Fibroblast of the aortic adventitia (primary cell): Measurements from ENCODE around the gene NDUFAF2. TPM values are rescaled to one million over a fixed set of nuclear protein-coding genes. Genes with fewer than 3 reads are reported as not detected.

Source experiments
- DNase-seq: peaks from one replicate; pipeline ENCODE4 v3.0.0-alpha.2; 2010; ENCODE audit warnings: low read depth
- H3K4me3 ChIP-seq: 2 replicates; pipeline ENCODE4 v1.5.1; 2011; ENCODE audit warnings: low read depth, mild to moderate bottlenecking, control low read depth, low read length, moderate library complexity
- CTCF ChIP-seq: IDR thresholded peaks from 2 replicates; pipeline ENCODE4 v1.5.1; 2011; ENCODE audit warnings: mild to moderate bottlenecking, low read length, control low read depth, inconsistent platforms; ENCODE audit not compliant: insufficient read depth
- total RNA-seq: library from RNA; depleted of rRNA; stranded (reverse); fragments of >200 nt; gene quantifications from 2 replicates; pipeline ENCODE4 v1.2.3, GENCODE V29; 2012; ENCODE audit warnings: low replicate concordance

The NDUFAF2 gene
- total RNA-seq, 1 donor, result 50.8 TPM

- H3K4me3 ChIP-seq, result no peak overlapping the region
- no peak for TF ChIP-seq CTCF
- no peak for DNase-seq
Measured at GRCh38 chr5:61071526-61071925, 126.5 kb downstream of the NDUFAF2 start.

- no peak overlapping the region for H3K4me3 ChIP-seq
- no peak for TF ChIP-seq CTCF
- DNase-seq, result no peak
Measured at GRCh38 chr5:61076626-61077025, 131.6 kb downstream of the NDUFAF2 start.

GRCh38 chr5:61081741-61082140 lies 136.7 kb downstream of the NDUFAF2 start:
- TF ChIP-seq CTCF, result no peak
- no peak for DNase-seq
- H3K4me3 ChIP-seq, result no peak overlapping the region

GRCh38 chr5:61082516-61083280 lies 137.7 kb downstream of the NDUFAF2 start:
- no peak for TF ChIP-seq CTCF
- peak; percentile 4 for DNase-seq
- no peak overlapping the region for H3K4me3 ChIP-seq

- no peak overlapping the region for H3K4me3 ChIP-seq
- TF ChIP-seq CTCF, result no peak
- DNase-seq, result no peak
Measured at GRCh38 chr5:61084658-61085057, 139.7 kb downstream of the NDUFAF2 start.

- H3K4me3 ChIP-seq, result no peak overlapping the region
- TF ChIP-seq CTCF, result no peak
- DNase-seq, result no peak
Measured at GRCh38 chr5:61085885-61086284, 140.9 kb downstream of the NDUFAF2 start.

- no peak for TF ChIP-seq CTCF
- peak; percentile 5 for DNase-seq
- H3K4me3 ChIP-seq, result no peak overlapping the region
Measured at GRCh38 chr5:61087921-61088320, 142.9 kb downstream of the NDUFAF2 start.
